ENCODE data around the gene RABEP2.

- TF ChIP-seq CTCF (conservative IDR thresholded peaks at IDR 0.05) = no peak
- no peak for TF ChIP-seq EZH2 (IDR thresholded peaks at IDR 0.05; ENCODE audit: low read depth)
Measured at GRCh38 chr16:28912558-28912957, 12.5 kb downstream of the RABEP2 start.

Measured in PC-9 (cell line).